GM12878 (cell line): ENCODE measurements around the gene SCUBE2. TPM values are rescaled to one million over a fixed set of nuclear protein-coding genes. Genes with fewer than 3 reads are reported as not detected.
A peak's percentile ranks its signal among the peaks of the same experiment; 100 is the strongest.

ENCODE experiments used
- CREB1 ChIP-seq: IDR thresholded peaks from 2 replicates; pipeline ENCODE4 v1.6.1; 2012; ENCODE audit warnings: low read depth, mild to moderate bottlenecking, inconsistent platforms
- E2F8 ChIP-seq: fragments of 450-650 bp; IDR thresholded peaks from 2 replicates; pipeline ENCODE4 v1.6.1; 2018; ENCODE audit warnings: mild to moderate bottlenecking, low read depth, moderate library complexity; ENCODE audit not compliant: partially characterized antibody
- IRF3 ChIP-seq: fragments of 450-650 bp; IDR thresholded peaks from 2 replicates; pipeline ENCODE4 v1.6.1; 2014; ENCODE audit warnings: mild to moderate bottlenecking
- KDM1A ChIP-seq: fragments of 200-600 bp; sonication (generic); IDR thresholded peaks from 2 replicates; pipeline ENCODE4 v1.6.1; 2016; ENCODE audit warnings: borderline replicate concordance
- SUZ12 ChIP-seq: fragments of 200-600 bp; sonication (generic); IDR thresholded peaks from one replicate; pipeline ENCODE4 v1.6.1; 2018; ENCODE audit warnings: antibody characterized with exemption, mild to moderate bottlenecking; ENCODE audit not compliant: unreplicated experiment
- polyA plus RNA-seq, 11 experiments: library from polyadenylated mRNA; depleted of rRNA in 4 of 11; unstranded in 6 of 11; stranded (reverse) in 5 of 11; fragments of >200 nt; fragmentation: Nextera tagmentation in 4 of 11; fragmentation: Illumina TruSeq in 1 of 11; extraction: Ambion mirVana in 4 of 11; extraction: Trizol in 1 of 11; gene quantifications; 1 replicate in 1 of 11; 2 replicates in 10 of 11; pipeline versions ENCODE4 v1.2.1 to v1.2.3, GENCODE V29; 2011 to 2016; ENCODE audit warnings: inconsistent platforms in 2 of 11, missing spikeins in 2 of 11, low read depth in 1 of 11
- total RNA-seq, 4 experiments: library from RNA; depleted of rRNA in 3 of 4; stranded (reverse); fragments of >200 nt in 3 of 4; fragmentation: Illumina TruSeq in 1 of 4; extraction: Trizol in 1 of 4; gene quantifications; 2 replicates each; pipeline versions ENCODE4 v1.2.1 to v1.2.3, GENCODE V29; 2013 to 2021
- TF ChIP-seq, protein P1 (sequence below): fragments of 450-650 bp; IDR thresholded peaks from 2 replicates; pipeline ENCODE4 v1.6.1; 2016; ENCODE audit warnings: mild to moderate bottlenecking, moderate library complexity, borderline replicate concordance
- TF ChIP-seq, protein P2 (sequence below): IDR thresholded peaks from 2 replicates; pipeline ENCODE4 v1.6.1; 2011; ENCODE audit warnings: borderline replicate concordance, low read depth, mild to moderate bottlenecking, moderate library complexity, mixed read lengths, low read length; ENCODE audit not compliant: insufficient read depth; ENCODE audit errors: extremely low read length

Gene SCUBE2
- total and polyA plus RNA-seq, 10 of the 15 experiments (the other 5 are each of a cell fraction or from before 2014, with no cell fraction given): 0.12 to 0.56 (median 0.31) TPM; not detected in 2

GRCh38 chr11:9004183-9004926 lies 87.0 kb downstream of the SCUBE2 start (continued):
- TF ChIP-seq E2F8 (no peak), SUZ12 (peak; percentile 65), IRF3 (no peak), CREB1 (no peak), KDM1A (no peak)
- TF ChIP-seq, protein P1, sequence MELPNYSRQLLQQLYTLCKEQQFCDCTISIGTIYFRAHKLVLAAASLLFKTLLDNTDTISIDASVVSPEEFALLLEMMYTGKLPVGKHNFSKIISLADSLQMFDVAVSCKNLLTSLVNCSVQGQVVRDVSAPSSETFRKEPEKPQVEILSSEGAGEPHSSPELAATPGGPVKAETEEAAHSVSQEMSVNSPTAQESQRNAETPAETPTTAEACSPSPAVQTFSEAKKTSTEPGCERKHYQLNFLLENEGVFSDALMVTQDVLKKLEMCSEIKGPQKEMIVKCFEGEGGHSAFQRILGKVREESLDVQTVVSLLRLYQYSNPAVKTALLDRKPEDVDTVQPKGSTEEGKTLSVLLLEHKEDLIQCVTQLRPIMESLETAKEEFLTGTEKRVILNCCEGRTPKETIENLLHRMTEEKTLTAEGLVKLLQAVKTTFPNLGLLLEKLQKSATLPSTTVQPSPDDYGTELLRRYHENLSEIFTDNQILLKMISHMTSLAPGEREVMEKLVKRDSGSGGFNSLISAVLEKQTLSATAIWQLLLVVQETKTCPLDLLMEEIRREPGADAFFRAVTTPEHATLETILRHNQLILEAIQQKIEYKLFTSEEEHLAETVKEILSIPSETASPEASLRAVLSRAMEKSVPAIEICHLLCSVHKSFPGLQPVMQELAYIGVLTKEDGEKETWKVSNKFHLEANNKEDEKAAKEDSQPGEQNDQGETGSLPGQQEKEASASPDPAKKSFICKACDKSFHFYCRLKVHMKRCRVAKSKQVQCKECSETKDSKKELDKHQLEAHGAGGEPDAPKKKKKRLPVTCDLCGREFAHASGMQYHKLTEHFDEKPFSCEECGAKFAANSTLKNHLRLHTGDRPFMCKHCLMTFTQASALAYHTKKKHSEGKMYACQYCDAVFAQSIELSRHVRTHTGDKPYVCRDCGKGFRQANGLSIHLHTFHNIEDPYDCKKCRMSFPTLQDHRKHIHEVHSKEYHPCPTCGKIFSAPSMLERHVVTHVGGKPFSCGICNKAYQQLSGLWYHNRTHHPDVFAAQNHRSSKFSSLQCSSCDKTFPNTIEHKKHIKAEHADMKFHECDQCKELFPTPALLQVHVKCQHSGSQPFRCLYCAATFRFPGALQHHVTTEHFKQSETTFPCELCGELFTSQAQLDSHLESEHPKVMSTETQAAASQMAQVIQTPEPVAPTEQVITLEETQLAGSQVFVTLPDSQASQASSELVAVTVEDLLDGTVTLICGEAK: no peak
- TF ChIP-seq, protein P2, sequence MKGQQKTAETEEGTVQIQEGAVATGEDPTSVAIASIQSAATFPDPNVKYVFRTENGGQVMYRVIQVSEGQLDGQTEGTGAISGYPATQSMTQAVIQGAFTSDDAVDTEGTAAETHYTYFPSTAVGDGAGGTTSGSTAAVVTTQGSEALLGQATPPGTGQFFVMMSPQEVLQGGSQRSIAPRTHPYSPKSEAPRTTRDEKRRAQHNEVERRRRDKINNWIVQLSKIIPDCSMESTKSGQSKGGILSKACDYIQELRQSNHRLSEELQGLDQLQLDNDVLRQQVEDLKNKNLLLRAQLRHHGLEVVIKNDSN: peak; percentile 48
